WI38 (cell line): Measurements from ENCODE around the gene TLE2.
A peak's percentile ranks its signal among the peaks of the same experiment; 100 is the strongest.

Source experiments
- H3K4me3 ChIP-seq: 2 replicates; pipeline ENCODE4 v1.5.1; 2011; ENCODE audit warnings: low read depth, mild to moderate bottlenecking, control low read depth, low read length
- CTCF ChIP-seq: IDR thresholded peaks from 2 replicates; pipeline ENCODE4 v1.5.1; 2012; ENCODE audit warnings: low read depth, mild to moderate bottlenecking, control low read depth, low read length

TLE2 gene

DNA sequence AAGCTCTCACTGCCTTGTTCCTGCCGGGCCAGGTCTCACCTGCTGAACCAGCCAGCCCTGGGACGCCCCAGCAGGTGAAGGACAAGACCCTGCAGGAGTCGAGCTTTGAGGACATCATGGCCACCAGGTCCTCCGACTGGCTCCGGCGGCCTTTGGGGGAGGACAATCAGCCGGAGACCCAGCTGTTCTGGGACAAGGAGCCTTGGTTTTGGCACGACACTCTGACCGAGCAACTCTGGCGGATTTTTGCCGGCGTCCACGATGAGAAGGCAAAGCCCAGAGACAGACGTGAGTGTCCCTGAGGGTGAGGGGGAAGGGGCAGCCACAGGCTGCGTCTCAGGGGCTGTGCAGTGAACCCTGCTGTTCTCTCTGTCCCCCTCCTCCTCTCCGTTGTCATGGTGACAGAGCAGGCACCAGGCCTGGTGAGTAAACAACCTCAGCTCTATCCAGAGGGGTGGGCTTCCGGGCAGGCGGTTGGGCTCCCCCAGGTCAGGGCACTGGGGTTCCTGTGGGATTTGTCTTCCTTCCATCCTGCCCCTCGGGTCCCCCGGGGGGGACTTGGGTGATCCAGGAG is 42.0 kb downstream of the TLE2 start:
- no peak overlapping the region for H3K4me3 ChIP-seq
- no peak for TF ChIP-seq CTCF

- TF ChIP-seq CTCF: no peak
- H3K4me3 ChIP-seq: peak overlapping the region; percentile 45
Measured at GRCh38 chr19:2984215-2984528, 44.9 kb downstream of the TLE2 start.

GRCh38 chr19:2983351-2984214 is 45.5 kb downstream of the TLE2 start:
- TF ChIP-seq CTCF: no peak
- peak overlapping the region; percentile 45 for H3K4me3 ChIP-seq

DNA sequence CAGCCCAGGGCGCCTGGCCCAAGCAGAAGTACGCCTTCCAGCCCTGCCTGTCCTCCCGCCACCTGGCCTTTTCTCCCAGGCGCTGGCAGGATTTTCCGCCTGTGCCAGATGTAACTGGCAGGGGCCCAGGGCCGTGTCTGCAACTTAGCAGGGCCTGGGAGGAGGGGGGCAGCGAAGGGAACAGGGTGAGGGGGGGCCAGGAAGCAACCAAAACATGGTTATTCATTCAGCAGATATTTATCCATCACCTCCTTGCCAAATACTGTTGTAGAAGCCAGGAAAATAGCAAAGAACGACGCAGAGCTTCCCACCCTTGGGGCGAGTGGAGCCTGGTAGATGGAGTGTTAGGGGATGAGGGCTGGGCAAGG is 46.1 kb downstream of the TLE2 start:
- TF ChIP-seq CTCF: no peak
- H3K4me3 ChIP-seq: no peak overlapping the region

DNA sequence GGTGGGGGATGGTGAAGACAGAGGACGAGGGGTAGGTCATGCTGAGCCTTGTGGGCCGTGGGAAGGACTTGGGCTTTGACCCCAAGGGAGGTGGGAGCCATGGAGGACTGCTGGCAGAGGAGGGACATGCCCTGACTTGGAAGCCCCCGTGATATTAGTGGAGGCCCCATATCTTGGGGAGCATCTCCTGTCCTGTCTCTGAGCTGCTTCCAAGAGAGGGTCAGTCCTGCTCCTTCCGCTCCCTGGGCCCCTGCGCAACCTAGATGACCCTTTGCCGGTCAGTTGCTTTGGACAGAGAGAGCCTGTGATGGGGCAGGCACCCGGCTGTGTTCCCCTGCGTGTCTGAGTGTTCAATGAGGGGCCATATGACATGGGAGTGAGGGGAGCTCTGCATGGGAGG is 46.5 kb downstream of the TLE2 start:
- no peak overlapping the region for H3K4me3 ChIP-seq
- no peak for TF ChIP-seq CTCF

- H3K4me3 ChIP-seq: no peak overlapping the region
- TF ChIP-seq CTCF: no peak
Measured at GRCh38 chr19:2981898-2982297, 47.2 kb downstream of the TLE2 start.

DNA sequence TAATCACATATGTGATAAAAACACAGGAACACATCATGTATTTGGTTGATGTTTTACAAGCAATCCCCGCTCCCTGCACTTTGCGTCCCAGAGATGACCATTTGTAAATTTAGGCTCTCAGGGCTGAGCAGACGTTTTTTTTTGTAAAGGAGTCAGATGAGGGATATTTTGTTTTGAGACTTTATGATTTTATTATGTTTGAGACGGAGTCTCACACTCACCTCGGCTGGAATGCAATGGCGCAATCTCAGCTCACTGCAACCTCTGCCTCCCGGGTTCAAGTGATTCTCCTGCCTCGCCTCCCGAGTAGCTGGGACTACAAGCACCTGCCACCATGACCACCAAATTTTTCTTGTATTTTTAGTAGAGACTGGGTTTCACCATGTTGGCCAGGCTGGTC is 50.3 kb downstream of the TLE2 start:
- no peak overlapping the region for H3K4me3 ChIP-seq
- no peak for TF ChIP-seq CTCF
